HG02798 (cell line): ENCODE measurements around the gene INPP4B.

ENCODE experiments used
- ATAC-seq: cut with Tn5 transposase; IDR thresholded peaks from one replicate; pipeline ENCODE4 v1.9.1; 2021; ENCODE audit warnings: mild to moderate bottlenecking; ENCODE audit not compliant: unreplicated experiment, poor library complexity

INPP4B gene

DNA sequence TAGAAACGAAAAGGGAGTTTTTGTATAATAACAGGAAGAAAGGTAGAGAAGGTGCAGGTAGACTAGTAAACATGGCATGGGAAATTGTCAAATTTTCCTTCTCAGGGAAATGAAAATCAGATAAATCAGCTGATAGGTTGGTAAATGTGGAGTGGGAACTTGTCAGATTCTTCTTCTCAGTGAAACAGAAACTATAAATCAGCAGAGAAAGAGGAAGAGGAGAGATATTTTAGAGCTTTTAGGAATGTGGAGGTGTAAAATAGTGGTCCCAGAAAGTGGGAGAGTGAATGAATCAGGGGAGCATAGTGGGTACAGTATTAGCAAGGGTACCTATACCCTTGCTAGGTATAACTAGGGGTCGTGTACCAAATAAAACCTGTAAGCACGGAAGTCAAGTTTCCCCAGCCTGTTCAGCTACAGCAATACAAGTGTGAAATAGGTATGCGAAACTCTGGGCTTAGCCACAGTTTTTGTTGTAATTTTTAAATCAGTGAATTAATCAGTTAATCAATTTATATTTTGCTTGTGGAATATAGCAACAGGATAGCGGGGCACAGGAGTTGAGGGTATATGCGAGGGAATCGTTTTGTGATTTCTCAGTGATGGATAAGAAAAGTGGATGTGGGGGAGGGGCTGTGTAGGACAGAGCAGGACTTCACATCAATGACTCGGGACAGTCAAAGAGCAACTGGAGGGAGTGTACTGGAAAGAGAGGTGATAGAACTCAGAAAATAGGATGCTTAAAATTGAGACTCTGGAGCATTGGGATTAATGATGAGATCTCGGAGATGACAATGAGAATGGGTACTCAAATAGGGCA is 561.5 kb downstream of the INPP4B start:
- no peak for ATAC-seq

DNA sequence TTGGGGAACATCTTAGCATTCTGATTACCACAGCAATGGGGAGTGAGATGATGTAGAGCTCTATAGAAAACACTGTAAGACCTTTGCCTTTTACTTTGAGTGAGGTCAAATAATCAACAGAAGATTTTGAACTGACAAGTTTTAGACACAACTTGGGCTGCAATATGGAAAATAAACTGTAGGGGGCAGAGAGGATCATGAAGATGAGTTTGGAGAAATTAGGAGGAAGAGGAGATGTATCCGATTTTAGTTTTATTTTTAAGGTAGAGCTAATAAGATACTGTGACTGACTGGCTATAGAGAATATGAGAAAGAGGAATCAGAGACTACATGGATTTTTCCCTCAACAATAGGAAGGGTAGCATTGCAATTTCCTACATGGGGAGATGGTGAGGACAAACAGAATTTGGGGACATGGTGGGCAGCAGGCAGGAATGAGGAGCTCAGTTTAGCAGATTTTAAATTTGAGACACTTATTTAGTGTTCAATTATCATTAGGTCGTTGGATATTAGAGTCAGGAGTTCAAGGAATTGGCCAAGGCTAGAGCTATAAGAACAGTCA is 563.1 kb downstream of the INPP4B start:
- ATAC-seq: peak; percentile 44

DNA sequence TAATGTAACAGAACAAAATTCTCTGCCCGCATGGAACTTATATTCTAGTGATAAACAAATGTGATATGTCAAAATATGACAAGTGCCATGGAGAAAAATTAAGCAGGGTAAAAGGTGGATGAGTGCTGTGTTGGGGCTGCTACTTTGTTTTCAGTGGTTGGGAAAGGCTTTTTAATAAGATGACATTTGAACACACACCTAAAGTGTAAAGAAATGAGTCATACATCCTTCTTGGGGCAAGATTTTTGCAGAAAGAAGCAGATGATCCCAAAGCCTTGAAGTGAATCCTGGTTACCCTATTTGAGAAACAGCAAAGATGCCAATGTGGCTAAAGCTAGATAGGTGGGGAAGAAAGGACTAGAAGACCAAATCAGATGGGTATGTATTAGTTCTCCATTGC is 564.1 kb downstream of the INPP4B start:
- no peak for ATAC-seq

DNA sequence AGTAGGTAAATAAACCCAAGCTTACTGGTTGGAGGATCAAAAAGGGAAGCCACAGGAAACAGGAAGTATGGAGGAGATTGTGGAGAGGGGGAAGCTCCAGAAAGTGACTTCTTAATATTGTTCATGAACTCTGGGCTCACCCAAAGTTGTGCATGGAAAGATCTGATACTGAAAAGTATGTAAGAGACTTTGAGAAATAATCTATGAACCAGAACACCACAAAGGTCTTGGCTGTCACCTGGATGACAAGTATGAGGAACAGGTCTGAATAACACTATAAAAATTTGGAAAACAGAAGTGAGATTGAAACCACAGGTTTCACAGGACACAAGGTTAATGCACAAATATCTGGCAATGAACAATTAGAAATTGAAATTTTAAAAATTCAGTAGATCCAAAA is 567.4 kb downstream of the INPP4B start:
- ATAC-seq: no peak

DNA sequence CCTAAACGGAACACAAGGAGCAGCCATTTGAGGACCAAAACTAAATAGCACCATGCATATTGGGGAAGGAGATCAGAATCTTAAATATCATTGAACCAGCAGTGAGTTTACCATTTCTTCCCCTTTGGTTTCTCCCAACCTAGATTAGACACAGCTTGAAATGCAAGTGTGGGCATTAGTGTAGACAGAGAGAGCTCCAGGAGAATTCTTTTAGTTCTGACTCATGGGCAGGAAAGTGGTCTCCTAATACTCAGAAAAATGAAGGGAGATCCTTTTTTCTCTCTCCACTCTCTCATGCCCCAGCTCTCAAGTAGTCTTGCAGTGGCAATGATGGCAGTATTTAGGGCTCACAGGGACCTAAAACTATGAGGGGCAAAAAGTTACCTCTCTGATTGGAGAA is 567.9 kb downstream of the INPP4B start:
- no peak for ATAC-seq

DNA sequence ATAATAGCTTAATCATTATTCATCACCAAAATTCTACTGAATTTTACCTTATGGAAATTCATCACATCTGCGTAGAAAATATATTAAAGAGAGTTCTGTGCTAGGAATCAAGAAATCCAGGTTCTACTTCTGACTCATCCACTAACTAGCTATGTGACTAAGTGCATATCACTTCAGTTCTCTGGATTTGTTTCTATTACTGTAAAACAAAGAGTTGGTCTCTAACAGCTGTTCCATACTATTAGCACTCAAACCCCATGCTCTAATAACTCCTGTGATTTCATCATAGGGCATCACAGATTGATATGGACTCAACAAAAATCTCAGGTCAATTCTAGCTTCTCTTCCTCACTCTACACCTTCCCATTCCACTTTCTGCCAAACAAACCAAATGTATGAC is 572.0 kb downstream of the INPP4B start:
- ATAC-seq: no peak

DNA sequence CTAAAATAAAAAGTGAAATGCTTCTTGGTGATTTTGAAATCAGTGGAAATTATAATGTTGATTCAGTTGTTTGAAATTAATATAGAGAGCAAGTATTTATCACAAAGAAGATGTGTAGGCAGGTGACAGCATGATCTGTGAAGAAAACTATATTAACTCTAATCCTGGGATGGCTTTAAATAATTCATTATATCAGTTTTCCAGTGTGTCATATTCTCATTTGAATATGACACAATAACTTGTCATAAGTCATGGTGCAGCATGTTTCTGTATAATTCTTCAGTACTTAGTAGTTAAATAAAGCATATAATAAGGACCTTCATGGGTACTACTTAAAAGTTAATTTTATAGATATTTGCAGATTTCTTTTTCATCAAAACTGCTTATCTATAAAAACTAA is 573.6 kb downstream of the INPP4B start:
- ATAC-seq: no peak

DNA sequence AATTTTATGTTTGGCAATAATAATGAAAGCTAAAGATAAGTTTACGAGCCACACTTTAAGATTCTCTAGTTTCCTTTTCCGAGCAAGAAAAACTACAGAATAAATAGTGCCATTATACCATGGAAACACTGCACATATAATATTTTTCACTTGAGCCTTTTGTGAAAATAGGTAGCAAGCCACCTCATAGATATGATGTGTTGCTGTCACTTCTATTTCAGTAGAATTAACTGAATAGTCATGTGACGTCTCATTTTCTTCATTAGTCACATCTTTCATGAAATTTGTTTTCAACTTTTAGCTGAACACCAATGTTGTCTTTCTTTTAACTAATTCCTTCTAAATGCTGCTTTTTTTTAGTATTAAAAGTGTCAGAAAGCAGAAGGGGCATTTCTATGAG is 574.3 kb downstream of the INPP4B start:
- ATAC-seq: no peak

DNA sequence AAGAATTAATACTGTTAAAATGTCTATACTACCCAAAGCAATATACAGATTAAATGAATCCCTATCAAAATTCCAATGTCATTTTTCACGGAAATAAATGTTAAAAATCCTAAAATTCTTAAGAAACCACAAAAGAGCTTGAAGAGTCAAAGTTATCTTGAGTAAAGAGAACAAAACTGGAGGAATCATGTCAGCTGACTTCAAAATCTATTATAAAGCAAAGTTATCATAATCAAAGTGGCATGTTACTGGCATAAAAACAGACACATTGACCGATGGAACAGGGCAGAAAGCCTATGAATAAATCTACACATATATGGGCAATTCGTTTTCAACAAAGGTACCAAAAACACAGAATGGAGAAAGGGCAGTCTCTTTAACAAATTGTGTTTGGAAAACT is 579.0 kb downstream of the INPP4B start:
- no peak for ATAC-seq

DNA sequence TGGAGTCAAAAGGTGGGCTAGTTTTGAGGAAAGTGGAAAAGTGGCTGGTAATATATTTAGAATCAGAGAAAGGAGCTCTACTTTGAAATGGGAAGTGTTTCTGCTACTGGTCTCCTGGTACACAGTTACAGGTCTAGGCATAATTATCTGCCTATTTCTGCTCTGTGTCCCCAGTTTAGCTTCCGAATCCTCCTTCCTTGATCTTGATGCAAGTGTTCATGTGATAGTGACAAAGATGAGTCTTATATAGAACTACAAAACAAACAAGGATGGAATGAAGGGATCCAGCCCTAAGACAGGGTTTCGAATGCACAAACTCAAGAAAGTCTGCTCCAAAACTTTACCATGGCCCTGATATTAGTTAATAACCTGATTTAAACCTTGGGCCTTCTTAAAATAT is 580.2 kb downstream of the INPP4B start:
- no peak for ATAC-seq

DNA sequence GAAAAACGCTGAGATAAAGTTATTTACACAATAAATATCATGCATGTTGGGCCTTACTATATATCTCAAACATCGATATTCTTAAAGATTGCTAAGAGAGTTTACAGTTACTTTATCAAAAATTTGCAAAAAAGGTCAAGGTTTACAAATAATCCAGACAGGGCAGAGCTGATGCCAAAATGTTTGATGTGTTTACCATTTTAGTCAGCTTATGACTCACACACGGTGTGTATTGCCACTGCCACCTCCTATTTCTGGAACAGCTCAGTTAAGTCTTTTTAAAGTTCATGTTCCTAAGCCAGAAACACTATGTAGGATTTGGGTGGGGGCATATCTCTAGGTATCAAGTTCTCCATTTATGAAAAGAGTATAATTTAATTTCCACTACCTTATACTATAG is 580.6 kb downstream of the INPP4B start:
- ATAC-seq: peak; percentile 38

DNA sequence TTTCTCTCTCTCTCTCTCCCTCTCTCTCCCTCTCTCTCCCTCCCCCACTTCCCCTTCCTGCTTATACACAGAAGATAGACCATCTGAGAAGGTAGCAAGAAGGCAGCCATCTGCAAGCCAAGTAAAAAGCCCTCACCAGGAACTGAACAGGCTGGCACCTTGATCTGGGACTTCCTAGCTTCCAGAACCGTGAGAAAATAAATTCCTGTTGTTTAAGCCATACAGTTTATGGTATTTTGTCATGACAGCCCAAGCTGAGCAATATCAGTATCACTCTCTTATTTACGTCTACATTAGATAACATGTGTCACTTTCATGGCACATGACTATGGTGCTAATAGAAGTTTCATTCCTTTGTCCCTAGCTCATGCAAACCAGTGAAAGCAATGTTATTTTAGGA is 581.1 kb downstream of the INPP4B start:
- peak; percentile 39 for ATAC-seq

DNA sequence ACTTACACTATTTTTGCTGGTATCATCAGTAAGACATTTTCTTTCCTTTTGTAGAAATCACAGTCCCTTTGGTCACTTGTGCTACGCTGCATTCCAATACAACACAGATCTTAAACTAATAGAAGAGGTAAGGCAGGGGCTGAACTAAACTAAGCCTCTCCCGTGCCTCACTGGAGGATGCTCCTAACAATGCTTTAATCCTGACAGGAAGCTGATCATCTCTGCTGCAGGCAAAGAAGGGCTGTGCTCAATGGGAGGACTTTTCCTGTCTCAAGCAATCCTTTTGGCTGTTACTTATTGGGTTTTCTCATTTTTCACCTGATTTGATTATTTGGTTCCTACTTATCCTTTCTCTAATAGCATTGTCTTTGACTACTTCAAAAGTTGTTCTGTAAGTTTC is 583.1 kb downstream of the INPP4B start:
- ATAC-seq: no peak

DNA sequence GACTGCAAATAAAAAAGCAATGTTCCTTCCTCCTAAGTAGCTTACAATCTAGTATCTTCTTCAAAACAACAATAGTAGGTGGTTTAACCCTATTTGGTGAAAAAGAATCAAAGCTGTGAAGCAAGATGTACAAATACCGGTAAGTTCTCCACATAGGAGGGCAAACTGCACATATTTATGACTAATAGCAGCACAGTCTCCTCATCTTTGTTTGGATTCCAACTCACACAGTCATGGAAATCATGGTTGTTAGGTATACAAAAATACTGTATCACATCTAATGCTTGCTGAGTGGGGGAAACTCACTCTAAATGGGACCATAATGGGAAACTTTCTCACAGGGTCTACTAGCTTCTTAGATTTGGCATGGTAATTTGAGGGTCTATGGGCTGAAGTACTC is 597.2 kb downstream of the INPP4B start:
- ATAC-seq: no peak

DNA sequence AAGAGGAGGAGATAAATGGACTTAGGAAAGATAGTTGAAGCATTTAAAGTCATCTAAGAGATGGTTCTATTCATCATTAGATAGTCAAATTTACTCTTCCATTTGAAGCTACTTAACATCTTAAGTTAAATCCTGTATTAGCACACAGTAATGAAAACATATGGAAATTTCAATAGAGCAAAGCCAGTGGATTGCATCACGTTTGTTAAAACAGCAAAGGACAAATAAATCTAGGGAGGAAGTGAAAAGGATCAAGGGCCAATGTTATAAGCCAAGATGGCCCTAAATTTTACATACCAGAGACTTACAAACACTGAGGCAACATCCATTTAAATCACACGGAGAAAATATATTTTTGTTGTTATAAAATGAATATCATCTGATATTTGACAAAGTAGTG is 602.8 kb downstream of the INPP4B start:
- ATAC-seq: no peak

DNA sequence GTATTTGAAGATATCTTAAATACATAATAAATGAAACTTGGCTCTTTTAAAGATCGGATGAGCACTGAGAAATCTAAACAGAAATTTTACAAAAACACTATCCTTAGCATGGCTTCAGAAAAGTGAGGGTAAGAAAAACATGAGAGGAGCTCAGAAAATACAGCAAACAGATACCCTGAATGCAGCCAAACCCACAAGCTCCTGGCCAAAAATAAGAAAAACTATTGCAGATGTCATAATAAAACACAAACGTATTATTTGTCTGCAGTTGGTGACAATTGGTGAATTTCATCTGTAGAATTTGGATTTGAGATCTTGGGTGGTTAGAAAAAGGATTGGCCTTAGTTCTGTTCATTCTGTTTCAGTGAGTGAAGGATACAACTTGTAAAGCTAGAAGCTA is 603.9 kb downstream of the INPP4B start:
- ATAC-seq: no peak

DNA sequence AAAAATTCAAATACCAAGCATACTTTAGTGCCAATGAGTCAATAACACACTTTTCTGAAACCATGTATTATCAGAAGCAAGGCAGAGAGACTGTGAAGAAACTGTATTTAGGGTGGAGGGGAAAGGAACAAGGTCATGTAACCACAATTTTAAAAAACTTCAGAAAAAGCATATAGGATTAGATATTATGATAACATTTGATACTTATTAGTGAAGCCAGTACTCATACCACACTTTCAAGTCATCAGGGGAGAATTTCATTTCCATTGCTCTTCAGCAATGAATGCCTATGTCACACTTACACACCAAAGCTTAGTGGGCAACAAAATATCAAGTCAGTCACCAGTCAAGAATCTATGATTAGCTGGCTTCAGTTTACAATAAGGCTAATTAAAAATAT is 607.5 kb downstream of the INPP4B start:
- no peak for ATAC-seq

DNA sequence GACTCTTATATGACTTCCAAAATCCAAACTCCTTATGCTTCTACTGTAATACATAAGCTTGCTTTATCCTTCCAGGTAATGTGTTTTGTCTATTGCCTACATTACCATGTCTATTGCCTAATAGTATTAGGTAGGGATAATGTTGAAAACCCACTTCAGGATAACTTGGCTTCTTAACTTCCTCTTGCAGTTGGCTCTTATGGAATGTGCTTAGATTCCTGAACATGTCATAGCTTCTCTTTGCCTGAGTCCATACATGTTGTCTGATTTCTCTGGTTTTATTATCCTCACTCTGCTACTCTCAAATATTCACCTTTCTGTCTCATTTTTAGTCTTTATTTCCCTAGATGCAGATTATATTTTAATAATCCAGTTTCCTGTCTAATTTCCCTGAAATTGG is 609.8 kb downstream of the INPP4B start:
- no peak for ATAC-seq

DNA sequence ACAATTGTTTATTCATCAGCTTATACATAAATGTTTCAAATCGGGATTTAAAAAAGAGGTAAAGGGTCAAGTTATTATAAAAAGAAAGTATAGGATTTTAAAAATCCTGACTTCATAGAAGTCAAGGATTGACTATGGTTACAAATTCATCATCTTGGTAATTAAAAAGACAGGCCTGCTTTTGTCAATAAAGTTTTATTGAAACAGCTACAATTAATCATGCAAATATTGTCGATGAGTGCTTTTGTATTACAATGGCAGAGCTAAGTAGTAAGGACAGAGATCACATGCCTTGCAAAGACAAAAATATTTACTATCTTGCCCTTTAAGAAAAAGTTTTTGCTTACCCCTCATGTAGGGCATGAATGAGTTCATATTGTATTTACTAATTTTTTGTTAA is 614.3 kb downstream of the INPP4B start:
- no peak for ATAC-seq

DNA sequence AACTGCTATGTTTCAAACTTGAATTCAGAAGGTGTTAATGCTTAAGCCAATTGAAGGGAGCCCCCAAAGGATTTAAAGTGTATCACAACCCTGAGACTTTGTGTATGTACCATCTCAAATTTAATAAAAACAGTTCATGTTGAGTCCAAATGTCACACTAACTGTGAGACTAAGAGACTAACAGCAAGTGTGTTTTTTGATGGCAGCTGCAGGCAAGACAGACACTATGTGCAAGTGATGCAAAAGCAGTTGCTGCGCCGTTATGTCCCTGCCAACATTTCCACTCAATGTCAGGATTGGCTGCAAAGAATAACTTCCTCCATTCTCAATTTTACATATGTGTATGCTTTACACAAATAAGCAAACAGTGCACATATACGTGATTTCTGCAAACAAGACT is 615.1 kb downstream of the INPP4B start:
- ATAC-seq: no peak

DNA sequence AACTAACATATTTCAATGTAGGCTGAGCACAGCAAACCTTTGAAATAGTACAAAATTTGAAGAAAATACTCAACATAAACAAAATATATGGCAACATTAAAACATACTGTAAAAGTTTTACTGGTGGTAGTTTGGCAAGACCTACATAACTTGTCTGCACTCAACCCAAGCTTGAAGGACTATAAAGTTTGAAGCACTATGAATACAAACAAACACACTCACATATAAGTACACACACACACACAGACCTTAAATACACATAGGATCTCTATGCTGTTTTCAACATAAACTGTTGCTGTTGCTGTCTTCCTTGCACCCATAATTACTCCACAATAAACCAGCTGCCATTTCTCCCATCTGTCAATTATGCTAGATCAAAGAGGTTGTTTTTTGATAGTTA is 620.1 kb downstream of the INPP4B start:
- ATAC-seq: no peak

DNA sequence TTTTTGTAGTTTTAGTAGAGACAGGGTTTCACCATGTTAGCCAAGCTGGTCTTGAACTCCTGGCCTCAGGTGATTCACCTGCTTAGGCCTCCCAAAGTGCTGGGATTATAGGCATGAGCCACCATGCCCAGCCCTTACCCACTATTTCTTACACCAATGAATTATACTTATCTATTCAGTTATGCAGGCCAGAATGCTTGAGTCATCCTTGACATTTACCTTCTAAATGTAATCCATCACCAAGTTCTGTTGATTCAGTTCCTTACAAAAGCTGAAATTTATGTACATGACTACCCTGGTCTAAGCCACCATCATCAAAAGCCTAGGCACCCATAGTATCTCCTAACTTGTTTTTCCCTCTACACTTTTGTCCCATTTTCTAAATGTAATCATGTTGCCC is 624.0 kb downstream of the INPP4B start:
- no peak for ATAC-seq
